Measurements from ENCODE around the gene CWC27. TPM values are rescaled to one million over a fixed set of nuclear protein-coding genes. Genes with fewer than 3 reads are reported as not detected.

Gene CWC27
- total and polyA plus RNA-seq, 9 of the 15 experiments (the other 6 are each of a cell fraction or from before 2014, with no cell fraction given) = 19.7 to 49.3 (median 38.3) TPM

GRCh38 chr5:64759960-64760660 lies 8.6 kb upstream of the CWC27 start:
- Histone ChIP-seq H3K9ac (ENCODE audit: insufficient read depth in 1 of 2, low read depth in 2 of 2, low read length in 2 of 2) (no peak overlapping the region), H3K27me3 (ENCODE audit: control insufficient read depth in 2 of 2, insufficient read depth in 2 of 2, low read length in 2 of 2) (no peaks in the 10 kb centered on the region), H3K27ac (ENCODE audit: extremely low read depth, low read depth, low read length) (no peak overlapping the region), H3K9me1 (ENCODE audit: control insufficient read depth, insufficient read depth, low read length) (no peaks in the 10 kb centered on the region), H3K36me3 (ENCODE audit: control insufficient read depth, insufficient read depth, low read length) (peaks cover 20% of the 10 kb centered on the region; the same call in 2 of the 3 replicates), H2AFZ (ENCODE audit: low read depth, low read length) (no peak overlapping the region), H4K20me1 (replicated peaks; ENCODE audit: control insufficient read depth, insufficient read depth, low read length) (0 out of 2 replicates have a peak, but pooled peaks cover 4% of the 10 kb centered on the region), H3K79me2 (ENCODE audit: control insufficient read depth, insufficient read depth, low read length) (peaks cover 60% of the 10 kb centered on the region), H3K9me3 (replicated peaks; ENCODE audit: control insufficient read depth, insufficient read depth, low read depth, low read length) (no peaks in the 10 kb centered on the region), H3K4me1 (replicated peaks in 1 of 2; ENCODE audit: control insufficient read depth in 2 of 2, insufficient read depth in 2 of 2, low read length in 2 of 2) (peaks cover 0 to 11% of the 10 kb centered on the region in 2 experiments; a peak in 2 of 5 replicates), H3K4me2 (ENCODE audit: insufficient read depth, low read length) (no peak overlapping the region), H3K4me3 (no peak overlapping the region)
- DNase-seq (ENCODE audit: extremely low read depth in 1 of 4, low spot score in 3 of 4) = peak in 2 of 4 experiments; percentile 7 to 60
- ChIA-PET CTCF (ENCODE audit: low intra/inter-chr PET ratio) (no interaction called here), POLR2A (no interaction called here)
- intact Hi-C loops (cut with micrococcal nuclease) = no loop called here
- ATAC-seq = peak; percentile 76
- BruUV-seq (replicated peaks) = no TSS peak
- peak; percentile 77 for FAIRE-seq
- 67% methylated on average over 4 of the region's 4 CpGs for WGBS (ENCODE audit: insufficient coverage, low coverage, missing lambda C conversion rate)
- in situ Hi-C loops (cut with MboI) = no loop called here
- TF ChIP-seq NFE2 (IDR thresholded peaks at IDR 0.05; ENCODE audit: low read depth) (no peak), ZNF507 (tag; conservative IDR thresholded peaks at IDR 0.05) (no peak), ZFP91 (CRISPR knock-in tag; IDR thresholded peaks at IDR 0.05) (no peak), HMG20B (CRISPR knock-in tag; IDR thresholded peaks at IDR 0.05) (no peak), STAT5B (CRISPR knock-in tag; IDR thresholded peaks at IDR 0.05) (no peak), ZBTB11 (CRISPR knock-in tag; IDR thresholded peaks at IDR 0.05) (peak in 1 of 3 experiments; percentile 55; a peak in 1 of 6 replicates), TBL1XR1 (IDR thresholded peaks at IDR 0.05; ENCODE audit: low read length in 2 of 2) (no peak), DPF2 (IDR thresholded peaks at IDR 0.05) (0 out of 2 replicates have a peak, but pooled peaks have one; percentile 39), FOXM1 (IDR thresholded peaks at IDR 0.05; ENCODE audit: low read depth) (no peak), FOXM1 (CRISPR knock-in tag; IDR thresholded peaks at IDR 0.05; ENCODE audit: low read depth) (no peak), E2F3 (CRISPR knock-in tag; IDR thresholded peaks at IDR 0.05) (no peak), ZNF707 (CRISPR knock-in tag; conservative IDR thresholded peaks at IDR 0.05) (no peak), TCF3 (CRISPR knock-in tag; IDR thresholded peaks at IDR 0.05) (peak; percentile 77), CBFA2T3 (IDR thresholded peaks at IDR 0.05) (peak; percentile 86), ZNF3 (CRISPR knock-in tag; IDR thresholded peaks at IDR 0.05) (no peak), FOXA1 (IDR thresholded peaks at IDR 0.05; ENCODE audit: borderline replicate concordance) (no peak), GTF2E2 (tag; IDR thresholded peaks at IDR 0.05) (no peak), TOE1 (IDR thresholded peaks at IDR 0.05; ENCODE audit: borderline replicate concordance) (no peak), TOE1 (CRISPR knock-in tag; IDR thresholded peaks at IDR 0.05; ENCODE audit: borderline replicate concordance, low read depth) (no peak), HSF4 (CRISPR knock-in tag; IDR thresholded peaks at IDR 0.05; ENCODE audit: borderline replicate concordance) (no peak)

All from K562 (cell line).